ENCODE measurements around the gene RAB8A.
"Not testable (repeated sequence)": the region's sequence is repeated elsewhere in the genome, so short reads cannot be mapped to it uniquely, and the experiment has no call there.

Gene RAB8A

DNA sequence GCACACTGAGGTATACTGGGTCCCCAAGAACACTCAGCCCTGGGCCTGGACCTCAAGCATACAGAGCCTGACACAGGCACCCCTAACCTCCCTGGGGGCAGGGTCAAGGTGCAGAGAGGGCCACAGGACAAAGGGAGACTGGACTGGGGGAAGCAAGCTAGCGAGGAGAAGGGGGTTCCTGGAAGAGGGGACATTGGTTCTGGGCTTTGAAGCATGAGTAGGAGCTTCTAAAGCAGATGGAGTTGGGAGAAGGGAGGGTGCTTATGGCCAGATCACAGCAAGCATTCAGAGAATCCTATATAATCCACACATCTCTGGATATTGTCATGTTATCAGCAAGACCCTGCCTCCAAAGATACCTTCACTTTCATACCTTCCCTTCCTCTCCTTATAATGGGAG lies 58.4 kb downstream of the RAB8A start:
- no peak for DNase-seq (ENCODE audit: low read depth in 1 of 2, low spot score in 1 of 2)

GRCh38 chr19:16175954-16176353 lies 64.3 kb downstream of the RAB8A start:
- no peak for DNase-seq (ENCODE audit: low read depth in 1 of 2, low spot score in 1 of 2)

- not testable (repeated sequence) for DNase-seq (ENCODE audit: low read depth in 1 of 2, low spot score in 1 of 2)
Observed at GRCh38 chr19:16178866-16179265, 67.2 kb downstream of the RAB8A start.

- DNase-seq (ENCODE audit: low read depth in 1 of 2, low spot score in 1 of 2) = no peak
Observed at GRCh38 chr19:16180611-16181010, 68.9 kb downstream of the RAB8A start.

Measured in stimulated activated CD4-positive, alpha-beta T cell treated with anti-CD3 and anti-CD28 coated beads, Interleukin-15, amount 100 ng/mL, for 1 hour (primary cell).